GM12875 (cell line): ENCODE results near the gene GADD45A.
A peak's percentile ranks its signal among the peaks of the same experiment; 100 is the strongest.

Experiments used
- H3K4me3 ChIP-seq: one replicate; pipeline ENCODE4 v1.5.1; 2011; ENCODE audit warnings: low read depth, low read length, control low read depth
- TF ChIP-seq, protein P1 (sequence below): IDR thresholded peaks from 2 replicates; pipeline ENCODE4 v1.5.1; 2011; ENCODE audit warnings: low read depth, mild to moderate bottlenecking, control low read depth, inconsistent platforms, low read length, moderate library complexity, borderline replicate concordance; ENCODE audit not compliant: insufficient read depth

Gene GADD45A, protein sequence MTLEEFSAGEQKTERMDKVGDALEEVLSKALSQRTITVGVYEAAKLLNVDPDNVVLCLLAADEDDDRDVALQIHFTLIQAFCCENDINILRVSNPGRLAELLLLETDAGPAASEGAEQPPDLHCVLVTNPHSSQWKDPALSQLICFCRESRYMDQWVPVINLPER

DNA sequence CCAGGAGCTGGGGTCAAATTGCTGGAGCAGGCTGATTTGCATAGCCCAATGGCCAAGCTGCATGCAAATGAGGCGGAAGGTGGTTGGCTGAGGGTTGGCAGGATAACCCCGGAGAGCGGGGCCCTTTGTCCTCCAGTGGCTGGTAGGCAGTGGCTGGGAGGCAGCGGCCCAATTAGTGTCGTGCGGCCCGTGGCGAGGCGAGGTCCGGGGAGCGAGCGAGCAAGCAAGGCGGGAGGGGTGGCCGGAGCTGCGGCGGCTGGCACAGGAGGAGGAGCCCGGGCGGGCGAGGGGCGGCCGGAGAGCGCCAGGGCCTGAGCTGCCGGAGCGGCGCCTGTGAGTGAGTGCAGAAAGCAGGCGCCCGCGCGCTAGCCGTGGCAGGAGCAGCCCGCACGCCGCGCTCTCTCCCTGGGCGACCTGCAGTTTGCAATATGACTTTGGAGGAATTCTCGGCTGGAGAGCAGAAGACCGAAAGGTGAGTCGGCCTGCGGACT lies at the start of gene GADD45A:
TSS of gene GADD45A (plus strand) at position 135 of the 491 bp plus-strand sequence. CDS start at position 429, 294 bp downstream.
- H3K4me3 ChIP-seq, result peak within 1 kb of the TSS; percentile 90
- TF ChIP-seq, protein P1, sequence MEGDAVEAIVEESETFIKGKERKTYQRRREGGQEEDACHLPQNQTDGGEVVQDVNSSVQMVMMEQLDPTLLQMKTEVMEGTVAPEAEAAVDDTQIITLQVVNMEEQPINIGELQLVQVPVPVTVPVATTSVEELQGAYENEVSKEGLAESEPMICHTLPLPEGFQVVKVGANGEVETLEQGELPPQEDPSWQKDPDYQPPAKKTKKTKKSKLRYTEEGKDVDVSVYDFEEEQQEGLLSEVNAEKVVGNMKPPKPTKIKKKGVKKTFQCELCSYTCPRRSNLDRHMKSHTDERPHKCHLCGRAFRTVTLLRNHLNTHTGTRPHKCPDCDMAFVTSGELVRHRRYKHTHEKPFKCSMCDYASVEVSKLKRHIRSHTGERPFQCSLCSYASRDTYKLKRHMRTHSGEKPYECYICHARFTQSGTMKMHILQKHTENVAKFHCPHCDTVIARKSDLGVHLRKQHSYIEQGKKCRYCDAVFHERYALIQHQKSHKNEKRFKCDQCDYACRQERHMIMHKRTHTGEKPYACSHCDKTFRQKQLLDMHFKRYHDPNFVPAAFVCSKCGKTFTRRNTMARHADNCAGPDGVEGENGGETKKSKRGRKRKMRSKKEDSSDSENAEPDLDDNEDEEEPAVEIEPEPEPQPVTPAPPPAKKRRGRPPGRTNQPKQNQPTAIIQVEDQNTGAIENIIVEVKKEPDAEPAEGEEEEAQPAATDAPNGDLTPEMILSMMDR, result no peak

DNA sequence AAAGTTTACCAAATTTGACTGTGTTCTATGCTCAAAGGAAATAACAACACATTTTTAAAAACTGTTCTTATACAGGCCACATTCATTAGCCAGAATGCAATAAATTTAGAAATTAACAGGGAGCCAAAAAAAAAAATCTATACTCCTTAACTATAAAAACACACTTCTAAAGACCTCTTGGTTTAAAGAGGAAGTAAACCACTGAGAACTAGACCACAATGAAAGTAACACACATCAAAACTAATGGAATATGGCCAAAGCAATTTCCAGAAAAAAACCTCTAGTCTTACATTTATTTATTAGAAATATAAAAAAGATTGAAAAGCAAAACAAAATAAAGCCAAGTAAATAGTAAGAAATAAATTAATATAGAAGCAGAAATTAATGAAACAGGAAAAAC lies 48.9 kb upstream of the GADD45A start:
- TF ChIP-seq, protein P1, result no peak
- no peak overlapping the region for H3K4me3 ChIP-seq

DNA sequence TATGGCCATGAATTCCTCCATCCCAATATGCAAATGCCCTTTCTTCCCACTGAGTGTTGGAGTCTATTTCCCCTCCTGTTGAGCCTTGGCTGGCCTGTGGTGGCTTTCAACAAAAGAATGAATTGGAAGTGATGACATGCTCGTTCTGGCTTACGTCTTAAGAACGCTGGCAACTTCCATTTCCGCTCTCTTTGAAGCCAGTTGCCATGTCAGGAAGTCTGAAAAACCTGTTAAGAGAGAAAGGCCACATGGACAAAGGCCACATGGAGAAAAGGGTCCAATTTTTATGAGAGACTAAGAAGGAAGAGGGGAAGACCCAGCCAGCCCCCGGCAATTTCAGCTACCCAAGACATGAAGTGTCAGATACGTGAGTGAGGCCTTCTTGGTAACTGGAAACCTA lies 45.6 kb upstream of the GADD45A start:
- no peak overlapping the region for H3K4me3 ChIP-seq
- TF ChIP-seq, protein P1, result no peak

DNA sequence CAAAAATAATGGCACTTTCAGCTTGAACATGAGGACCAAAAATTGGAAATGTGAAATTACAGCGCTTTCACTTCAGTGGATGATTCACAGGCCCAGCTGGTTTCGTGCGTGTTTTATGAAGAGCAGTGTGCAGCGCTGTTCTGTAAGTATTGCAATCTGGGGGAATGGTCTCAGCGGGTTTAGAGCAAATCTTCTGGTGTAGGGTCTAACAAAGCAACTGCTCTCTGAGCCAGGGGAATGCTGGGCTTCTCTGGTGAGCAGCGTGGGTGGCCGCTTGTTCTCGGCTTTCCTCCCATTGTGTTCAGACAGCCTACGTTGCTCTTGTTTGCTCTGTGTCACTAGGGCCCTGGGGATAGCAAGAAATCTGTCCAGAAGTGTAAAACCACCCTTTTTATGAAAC lies 42.4 kb upstream of the GADD45A start:
- no peak overlapping the region for H3K4me3 ChIP-seq
- TF ChIP-seq, protein P1, result no peak

DNA sequence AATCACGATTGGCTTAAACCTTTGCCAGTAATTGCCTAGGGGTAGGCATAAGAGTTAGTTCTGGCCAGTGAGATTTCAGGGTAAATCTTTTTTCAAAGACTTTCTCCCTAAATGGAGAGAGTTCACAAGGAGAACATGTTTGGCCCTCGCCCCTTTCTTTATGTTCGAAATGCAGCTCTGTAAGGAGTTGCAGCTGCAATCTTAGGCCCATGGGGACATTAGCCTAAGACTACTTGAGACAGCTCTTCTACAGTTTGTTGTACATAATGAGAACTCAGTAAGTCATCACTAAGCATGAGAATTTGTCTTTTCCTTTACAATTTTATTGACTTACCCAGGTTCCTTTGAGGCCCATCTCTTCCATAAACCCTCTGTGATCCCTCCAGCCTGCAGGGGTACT lies 40.4 kb upstream of the GADD45A start:
- TF ChIP-seq, protein P1, result no peak
- H3K4me3 ChIP-seq, result no peak overlapping the region

DNA sequence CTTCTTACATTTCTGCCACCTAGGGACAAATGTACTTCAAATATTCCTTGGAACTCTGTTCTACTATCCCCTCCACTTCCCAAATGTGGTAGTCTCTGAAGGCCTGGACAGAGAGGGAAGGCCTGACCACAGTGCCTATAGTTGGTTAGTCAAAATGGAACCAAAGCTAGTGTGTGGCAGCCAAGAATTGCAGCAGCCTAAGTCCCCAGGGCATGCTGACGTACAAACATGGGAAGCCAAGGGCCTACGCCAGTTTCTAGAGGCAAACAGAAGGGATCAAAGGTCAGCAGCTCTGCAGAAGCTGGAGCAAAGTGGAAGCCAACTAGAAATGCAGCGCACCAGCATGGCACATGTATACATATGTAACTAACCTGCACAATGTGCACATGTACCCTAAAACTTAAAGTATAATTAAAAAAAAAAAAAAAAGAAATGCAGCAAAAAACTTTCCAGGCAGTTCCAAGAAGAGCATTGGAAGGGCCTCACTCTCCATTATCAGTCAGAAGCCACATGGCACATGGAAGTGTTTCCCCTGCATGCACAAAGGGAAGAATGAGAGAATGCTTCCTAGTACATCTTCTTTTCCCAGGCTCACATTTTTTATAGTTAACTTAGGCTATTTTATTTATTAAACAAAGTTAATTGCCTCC lies 39.4 kb upstream of the GADD45A start:
- TF ChIP-seq, protein P1, result no peak
- H3K4me3 ChIP-seq, result no peak overlapping the region
